NCI-H748 (cell line): ENCODE data around the gene FPR1.

ENCODE experiments used
- DNase-seq: peaks from one replicate; lab custom pipeline; 2025; ENCODE audit not compliant: unreplicated experiment; lab: John Stamatoyannopoulos, UW

FPR1 gene, protein sequence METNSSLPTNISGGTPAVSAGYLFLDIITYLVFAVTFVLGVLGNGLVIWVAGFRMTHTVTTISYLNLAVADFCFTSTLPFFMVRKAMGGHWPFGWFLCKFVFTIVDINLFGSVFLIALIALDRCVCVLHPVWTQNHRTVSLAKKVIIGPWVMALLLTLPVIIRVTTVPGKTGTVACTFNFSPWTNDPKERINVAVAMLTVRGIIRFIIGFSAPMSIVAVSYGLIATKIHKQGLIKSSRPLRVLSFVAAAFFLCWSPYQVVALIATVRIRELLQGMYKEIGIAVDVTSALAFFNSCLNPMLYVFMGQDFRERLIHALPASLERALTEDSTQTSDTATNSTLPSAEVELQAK

DNA sequence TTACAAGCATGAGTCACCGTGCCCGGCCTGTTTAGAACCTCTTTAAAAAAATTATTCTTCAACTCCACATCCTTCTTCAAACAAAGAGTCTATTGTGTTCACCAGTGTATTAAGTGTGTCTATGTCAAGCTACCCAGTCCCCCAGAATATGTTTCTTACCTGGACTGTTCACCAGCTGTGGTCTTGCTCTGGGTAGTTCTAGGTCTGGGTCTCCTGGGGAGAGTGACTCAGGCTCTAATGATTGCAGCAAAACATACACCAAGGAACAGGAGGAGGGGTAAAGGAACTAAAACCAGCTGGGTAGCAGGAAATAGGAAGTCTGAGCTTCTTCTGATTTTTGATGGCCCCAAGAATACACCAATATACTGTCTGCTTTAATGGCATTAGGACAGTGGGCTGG lies at the start of gene FPR1:
TSS of gene FPR1 (minus strand) at position 224 of the 400 bp plus-strand sequence. CDS start 4,884 bp downstream, outside the sequence.
- DNase-seq: no peak

DNA sequence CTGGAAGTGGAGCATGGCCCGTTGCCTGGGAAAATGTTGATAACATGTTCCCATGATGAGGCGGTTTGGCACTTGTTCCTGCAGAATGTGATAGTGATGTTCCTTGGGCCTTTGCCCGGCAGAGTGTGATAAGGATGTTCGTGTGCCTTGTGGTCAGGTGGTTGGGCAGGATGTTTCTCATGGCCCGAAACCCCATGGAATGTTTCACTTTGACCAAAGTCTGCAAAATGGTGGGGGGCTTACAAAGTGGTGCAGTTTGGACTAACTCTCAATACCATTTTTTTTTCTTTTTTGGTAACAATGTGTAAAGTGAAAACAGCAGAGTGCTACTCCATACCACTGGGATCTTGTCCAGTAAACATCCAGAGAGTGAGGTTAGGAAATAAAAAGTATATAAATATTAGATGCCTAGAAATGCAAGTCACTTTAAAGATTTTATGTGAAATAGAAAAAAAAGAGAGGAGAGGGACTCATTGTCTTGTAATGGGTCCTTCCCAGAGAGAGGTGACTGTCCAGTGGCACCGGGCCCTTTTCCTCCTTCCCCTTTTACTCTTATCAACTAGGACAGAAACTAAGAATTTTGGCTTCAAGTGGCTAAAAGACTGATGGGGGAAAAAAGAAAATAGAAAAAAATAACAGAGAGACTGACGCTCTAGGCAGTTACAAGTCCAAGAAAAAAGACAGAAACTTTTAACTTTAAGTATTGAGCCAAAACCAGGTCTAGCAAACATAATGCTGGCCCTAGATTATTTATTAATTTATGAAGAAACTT lies 49.0 kb upstream of the FPR1 start:
- DNase-seq: no peak

GRCh38 chr19:51799774-51800472 lies 48.2 kb upstream of the FPR1 start:
- DNase-seq: no peak

DNA sequence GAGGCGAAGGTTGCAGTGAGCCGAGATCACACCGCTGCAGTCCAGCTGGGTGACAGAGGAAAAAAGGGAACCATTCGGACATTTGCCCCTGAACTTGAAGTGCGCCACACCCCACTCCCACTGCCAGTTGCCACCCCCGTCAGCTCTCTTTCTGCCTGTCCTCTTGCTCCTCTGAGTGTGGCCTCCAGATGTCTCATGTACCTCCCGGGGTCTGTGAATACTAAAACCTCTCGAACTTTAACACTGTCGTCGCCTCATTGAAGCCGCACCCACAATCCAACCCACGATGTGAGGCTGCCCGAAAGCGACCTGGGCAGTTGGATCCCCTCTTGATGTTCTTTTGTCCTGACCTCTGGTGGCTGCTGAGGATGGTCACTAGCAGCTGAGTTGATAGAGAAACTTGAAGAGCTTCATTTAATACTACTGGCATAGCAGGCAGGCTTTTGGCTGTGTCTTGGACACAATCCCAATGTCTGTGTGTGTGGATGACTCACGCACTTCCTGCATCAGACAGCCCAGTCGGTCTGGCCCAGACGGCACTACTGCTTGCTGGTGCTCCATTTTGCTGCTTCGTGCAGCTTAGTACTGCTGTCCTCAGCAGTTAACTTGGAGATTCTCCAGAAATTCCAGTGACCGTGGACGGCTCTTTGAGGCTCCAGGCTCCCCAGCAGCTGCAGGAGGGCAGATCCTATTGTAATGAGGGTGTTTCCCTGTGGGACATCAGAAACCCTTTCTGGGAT lies 47.5 kb upstream of the FPR1 start:
- DNase-seq: peak; percentile 14

DNA sequence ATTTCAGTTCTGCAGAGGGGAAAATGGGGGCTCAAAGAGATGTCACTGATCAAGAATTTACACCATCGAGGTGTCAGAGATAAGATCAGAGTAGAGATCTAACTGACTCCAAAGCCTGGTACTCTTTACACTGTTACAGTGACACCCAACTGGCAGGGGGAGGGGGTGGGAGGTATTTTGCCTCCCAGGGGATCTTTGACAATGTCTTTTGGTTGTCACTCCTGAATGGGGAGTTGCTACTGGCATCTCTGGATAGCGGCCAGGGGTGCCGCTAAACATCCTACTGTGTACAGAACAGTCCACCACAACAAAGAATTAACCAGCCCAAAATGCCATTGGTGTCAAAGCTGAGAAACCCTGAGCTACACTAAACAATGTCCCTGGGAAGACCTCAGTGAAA lies 46.4 kb upstream of the FPR1 start:
- DNase-seq: no peak

- DNase-seq: no peak
Measured at GRCh38 chr19:51797480-51797879, 45.8 kb upstream of the FPR1 start.

GRCh38 chr19:51796195-51796679 lies 44.6 kb upstream of the FPR1 start:
- no peak for DNase-seq

GRCh38 chr19:51794885-51795490 lies 43.3 kb upstream of the FPR1 start, which contains the start of gene FPR3:
Gene FPR3, plus strand, starts transcription at chr19:51795157. Its CDS starts 28,592 bp downstream, at chr19:51823749.
- no peak for DNase-seq

DNA sequence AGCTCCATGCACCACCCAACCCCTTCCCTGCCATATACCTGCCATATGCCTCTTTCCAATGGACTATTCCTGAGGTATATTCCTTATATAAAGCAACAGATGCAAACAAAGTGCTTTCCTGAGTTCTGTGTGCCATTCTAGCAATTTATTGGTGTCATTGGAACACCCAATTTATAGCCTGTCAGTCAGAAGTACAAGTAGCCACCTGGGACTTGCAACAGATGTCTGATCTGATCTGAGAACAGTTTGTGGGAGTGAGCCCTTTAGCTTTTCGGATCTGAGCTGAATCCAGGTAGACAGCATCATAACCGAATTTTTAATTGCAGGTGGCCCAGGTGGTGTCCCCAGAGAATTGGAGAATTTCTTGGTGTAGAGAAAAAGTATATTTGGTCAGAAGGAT lies 42.3 kb upstream of the FPR1 start:
- DNase-seq: no peak

GRCh38 chr19:51792932-51793331 lies 41.3 kb upstream of the FPR1 start:
- DNase-seq: no peak

GRCh38 chr19:51789061-51789795 lies 37.5 kb upstream of the FPR1 start:
- no peak for DNase-seq

GRCh38 chr19:51788029-51788428 lies 36.4 kb upstream of the FPR1 start:
- no peak for DNase-seq

DNA sequence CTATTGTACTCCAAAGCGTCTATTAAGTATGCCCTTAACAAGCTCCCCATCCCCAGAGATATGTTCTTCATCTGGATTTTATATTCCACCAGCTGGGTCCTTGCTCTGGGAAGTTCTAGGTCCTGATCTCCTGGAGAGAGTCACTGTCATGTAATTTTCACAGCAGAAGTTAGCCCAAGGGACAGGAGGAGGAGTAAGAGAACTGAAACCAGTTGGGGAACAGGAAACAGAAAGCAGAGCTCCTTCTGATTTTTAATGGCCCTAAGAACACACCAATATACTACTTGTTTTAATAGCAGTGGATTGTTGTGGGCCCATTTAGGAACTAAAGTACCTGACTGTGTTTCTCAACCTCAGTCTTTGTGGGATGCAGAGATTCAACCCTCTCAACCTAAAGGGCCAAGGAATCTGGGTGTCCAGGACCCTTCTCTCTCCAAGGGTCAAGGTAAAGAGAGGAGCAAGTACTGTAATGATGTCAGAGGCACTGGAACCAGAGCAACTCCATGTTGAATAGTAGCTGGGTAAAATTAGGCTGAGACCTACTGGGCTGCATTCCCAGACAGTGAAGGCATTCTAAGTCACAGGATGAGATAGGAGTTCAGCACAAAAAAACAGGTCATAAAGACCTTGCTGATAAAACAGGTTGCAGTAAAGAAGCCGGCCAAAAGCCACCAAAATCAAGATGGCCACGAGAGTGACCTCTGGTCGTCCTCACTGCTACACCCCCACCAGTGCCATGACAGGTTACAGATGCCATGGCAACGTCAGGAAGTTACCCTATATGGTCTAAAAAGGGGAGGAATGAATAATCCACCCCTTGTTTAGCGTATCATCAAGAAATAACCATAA lies 35.2 kb upstream of the FPR1 start:
- DNase-seq: no peak

- DNase-seq: no peak
Measured at GRCh38 chr19:51784922-51785690, 33.4 kb upstream of the FPR1 start.

GRCh38 chr19:51784109-51784785 lies 32.6 kb upstream of the FPR1 start:
- DNase-seq: no peak

DNA sequence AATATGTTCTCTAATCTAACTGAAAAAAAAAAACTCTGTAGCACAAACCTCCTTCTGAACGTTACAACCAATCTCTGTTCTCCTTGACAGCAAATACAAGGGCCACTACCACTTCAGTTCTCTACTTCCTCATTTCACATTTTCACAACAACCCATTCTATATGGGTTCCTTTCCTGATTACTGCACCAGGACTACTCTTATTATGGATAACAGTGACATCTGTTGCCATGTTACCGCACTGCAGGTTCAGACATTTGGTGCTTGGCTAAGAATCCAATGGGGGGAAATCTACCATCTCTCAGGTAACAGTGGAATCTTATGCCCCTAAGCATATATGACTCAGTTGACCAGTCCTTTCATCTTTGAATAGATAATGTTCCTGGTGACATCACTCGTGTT lies 31.7 kb upstream of the FPR1 start:
- DNase-seq: peak; percentile 25

GRCh38 chr19:51781999-51782398 lies 30.3 kb upstream of the FPR1 start:
- no peak for DNase-seq
